Panc1 (cell line): ENCODE measurements around the gene CDC25B. TPM values are rescaled to one million over a fixed set of nuclear protein-coding genes. Genes with fewer than 3 reads are reported as not detected.

Source experiments
- ATAC-seq: fragments of 200-7000 bp; cut with Tn5 transposase; 2 replicates; pipeline ENCODE4 v1.9.1; 2020; ENCODE audit warnings: mild to moderate bottlenecking, moderate library complexity
- BruUV-seq: library from RNA; stranded (reverse); fragments of 400-500 nt; replicated peaks from 2 replicates; lab custom pipeline; 2021; lab: Mats Ljungman, UMichigan
- CTCF ChIA-PET: fragments of 300-600 bp; sonication (Branson Sonifier 250); formaldehyde crosslinking; loops from one replicate; lab custom pipeline; 2022; ENCODE audit warnings: antibody characterized with exemption; lab: Charles Lee
- POLR2A ChIA-PET: fragments of 300-600 bp; sonication (Branson Sonifier 250); formaldehyde crosslinking; loops from one replicate; lab custom pipeline; 2022; ENCODE audit warnings: antibody characterized with exemption; lab: Charles Lee
- DNase-seq: peaks from one replicate; pipeline ENCODE4 v3.0.0-alpha.2; 2010; ENCODE audit warnings: low read depth, low spot score
- H3K27ac ChIP-seq: 2 replicates; pipeline ENCODE4 v1.5.1; 2011; ENCODE audit warnings: mild to moderate bottlenecking, low read length, inconsistent platforms
- H3K27me3 ChIP-seq: fragments of 200-500 bp; sonication (Bioruptor generic); 2 replicates; pipeline ENCODE4 v1.6.0; 2014; ENCODE audit warnings: low read length, inconsistent platforms; ENCODE audit not compliant: control insufficient read depth, insufficient read depth
- H3K36me3 ChIP-seq: fragments of 200-500 bp; sonication (Bioruptor generic); 2 replicates; pipeline ENCODE4 v1.5.1; 2014; ENCODE audit warnings: inconsistent platforms, mild to moderate bottlenecking, low read length, moderate library complexity; ENCODE audit not compliant: control insufficient read depth, insufficient read depth
- H3K4me1 ChIP-seq: 2 replicates; pipeline ENCODE4 v1.5.1; 2011; ENCODE audit warnings: inconsistent platforms, mild to moderate bottlenecking, low read length, moderate library complexity; ENCODE audit not compliant: control insufficient read depth, insufficient read depth
- H3K4me3 ChIP-seq, 2 experiments: 2 replicates each; pipeline ENCODE4 v1.5.1; 2011 to 2012; ENCODE audit warnings: low read depth in 2 of 2, low read length in 2 of 2, mild to moderate bottlenecking in 2 of 2, inconsistent platforms in 1 of 2, moderate library complexity in 1 of 2
- H3K9me3 ChIP-seq: fragments of 200-500 bp; sonication (Bioruptor generic); 2 replicates; pipeline ENCODE4 v1.5.1; 2014; ENCODE audit warnings: low read depth, mild to moderate bottlenecking, inconsistent platforms, low read length, moderate library complexity; ENCODE audit not compliant: control insufficient read depth, insufficient read depth
- POLR2AphosphoS5 ChIP-seq: IDR thresholded peaks from 2 replicates; pipeline ENCODE4 v1.6.1; 2012; ENCODE audit warnings: mild to moderate bottlenecking, low read depth, low read length, moderate library complexity
- SIN3A ChIP-seq: IDR thresholded peaks from 2 replicates; pipeline ENCODE4 v1.6.1; 2012; ENCODE audit warnings: low read depth, mild to moderate bottlenecking, low read length, moderate library complexity, borderline replicate concordance; ENCODE audit not compliant: insufficient read depth
- TCF7L2 ChIP-seq: IDR thresholded peaks from 2 replicates; pipeline ENCODE4 v1.6.1; 2011; ENCODE audit warnings: mild to moderate bottlenecking, low read depth, low read length, inconsistent platforms
- in situ Hi-C: cut with HindIII; loops from 2 replicates; pipeline ENCODE4 v1.10.0; 2016; ENCODE audit warnings: low sequenced_read_pairs, low pct_unique_long_range_greater_than_20kb
- intact Hi-C: fragments of 100-400 bp; cut with micrococcal nuclease; formaldehyde crosslinking; loops from one replicate; pipeline ENCODE4 v1.10.0; 2022; ENCODE audit not compliant: unreplicated experiment
- total RNA-seq: library from RNA; stranded (reverse); gene quantifications from one replicate; pipeline ENCODE4 v1.2.1, GENCODE V29; 2021; ENCODE audit not compliant: unreplicated experiment
- TF ChIP-seq, protein P1 (sequence below): fragments of 450-650 bp; IDR thresholded peaks from 2 replicates; pipeline ENCODE4 v1.5.1; 2017; ENCODE audit warnings: mild to moderate bottlenecking
- TF ChIP-seq, protein P2 (sequence below), 2 experiments: IDR thresholded peaks; 2 replicates each; pipeline ENCODE4 v1.6.1; 2011 to 2012; ENCODE audit warnings: low read depth in 2 of 2, control low read depth in 1 of 2, low read length in 1 of 2, mild to moderate bottlenecking in 1 of 2, moderate library complexity in 1 of 2; ENCODE audit not compliant: insufficient read depth in 1 of 2

Gene CDC25B
- total RNA-seq, 1 experiment from 2014 or later: 170 TPM

DNA sequence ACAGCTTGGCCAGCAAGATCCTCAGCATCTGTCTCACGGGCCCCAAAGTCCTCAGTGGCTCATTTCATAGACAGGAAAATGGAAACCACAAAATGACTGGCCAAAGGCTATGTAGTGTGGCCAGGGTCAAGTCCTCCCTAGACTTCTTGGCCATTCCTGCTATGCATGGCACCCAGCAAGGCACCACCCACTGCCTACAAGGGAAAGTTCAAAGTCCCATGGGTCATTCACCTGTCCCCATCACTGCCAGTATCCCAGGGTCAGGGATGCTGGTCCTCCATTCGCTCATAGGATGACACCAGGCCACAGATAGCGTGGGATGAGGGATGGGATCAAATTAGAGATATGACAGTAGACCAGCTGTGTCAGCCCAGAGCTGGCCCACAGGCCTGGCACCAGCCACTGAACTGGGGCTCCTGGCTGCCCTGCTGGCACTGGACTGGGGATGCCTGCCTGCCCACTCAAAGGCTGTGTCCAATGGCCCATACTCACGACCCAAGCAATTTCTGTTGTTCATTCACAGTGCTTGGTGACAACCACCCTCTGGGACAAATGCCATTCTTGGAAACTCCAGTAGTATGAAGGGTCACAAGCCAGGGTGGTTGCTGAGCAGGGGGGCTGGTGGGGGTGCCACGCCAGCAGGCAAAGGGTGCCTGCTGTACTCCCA, 40.2 kb upstream of the CDC25B start:
- ChIA-PET POLR2A (no interaction called here), CTCF (interaction anchor here (1.5 kb wide), 1 partner anchor 12 kb away, joined by 5 read pairs; the partner anchor contains the start of gene ADISSP)
- DNase-seq: no peak
- no peak for ATAC-seq
- in situ Hi-C loops: no loop called here
- H3K4me3 ChIP-seq: no peak overlapping the region
- no TSS peak for BruUV-seq
- H3K27ac ChIP-seq: no peak overlapping the region
- no peaks in the 10 kb centered on the region for H3K4me1 ChIP-seq
- H3K9me3 ChIP-seq: no peaks in the 10 kb centered on the region
- intact Hi-C loops: no loop called here
- peaks cover 1% of the 10 kb centered on the region; the same call in 1 of the 2 replicates for H3K27me3 ChIP-seq
- TF ChIP-seq, protein P1, sequence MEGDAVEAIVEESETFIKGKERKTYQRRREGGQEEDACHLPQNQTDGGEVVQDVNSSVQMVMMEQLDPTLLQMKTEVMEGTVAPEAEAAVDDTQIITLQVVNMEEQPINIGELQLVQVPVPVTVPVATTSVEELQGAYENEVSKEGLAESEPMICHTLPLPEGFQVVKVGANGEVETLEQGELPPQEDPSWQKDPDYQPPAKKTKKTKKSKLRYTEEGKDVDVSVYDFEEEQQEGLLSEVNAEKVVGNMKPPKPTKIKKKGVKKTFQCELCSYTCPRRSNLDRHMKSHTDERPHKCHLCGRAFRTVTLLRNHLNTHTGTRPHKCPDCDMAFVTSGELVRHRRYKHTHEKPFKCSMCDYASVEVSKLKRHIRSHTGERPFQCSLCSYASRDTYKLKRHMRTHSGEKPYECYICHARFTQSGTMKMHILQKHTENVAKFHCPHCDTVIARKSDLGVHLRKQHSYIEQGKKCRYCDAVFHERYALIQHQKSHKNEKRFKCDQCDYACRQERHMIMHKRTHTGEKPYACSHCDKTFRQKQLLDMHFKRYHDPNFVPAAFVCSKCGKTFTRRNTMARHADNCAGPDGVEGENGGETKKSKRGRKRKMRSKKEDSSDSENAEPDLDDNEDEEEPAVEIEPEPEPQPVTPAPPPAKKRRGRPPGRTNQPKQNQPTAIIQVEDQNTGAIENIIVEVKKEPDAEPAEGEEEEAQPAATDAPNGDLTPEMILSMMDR: no peak
- no peak for TF ChIP-seq POLR2AphosphoS5
- no peak for TF ChIP-seq SIN3A
- TF ChIP-seq, protein P2, sequence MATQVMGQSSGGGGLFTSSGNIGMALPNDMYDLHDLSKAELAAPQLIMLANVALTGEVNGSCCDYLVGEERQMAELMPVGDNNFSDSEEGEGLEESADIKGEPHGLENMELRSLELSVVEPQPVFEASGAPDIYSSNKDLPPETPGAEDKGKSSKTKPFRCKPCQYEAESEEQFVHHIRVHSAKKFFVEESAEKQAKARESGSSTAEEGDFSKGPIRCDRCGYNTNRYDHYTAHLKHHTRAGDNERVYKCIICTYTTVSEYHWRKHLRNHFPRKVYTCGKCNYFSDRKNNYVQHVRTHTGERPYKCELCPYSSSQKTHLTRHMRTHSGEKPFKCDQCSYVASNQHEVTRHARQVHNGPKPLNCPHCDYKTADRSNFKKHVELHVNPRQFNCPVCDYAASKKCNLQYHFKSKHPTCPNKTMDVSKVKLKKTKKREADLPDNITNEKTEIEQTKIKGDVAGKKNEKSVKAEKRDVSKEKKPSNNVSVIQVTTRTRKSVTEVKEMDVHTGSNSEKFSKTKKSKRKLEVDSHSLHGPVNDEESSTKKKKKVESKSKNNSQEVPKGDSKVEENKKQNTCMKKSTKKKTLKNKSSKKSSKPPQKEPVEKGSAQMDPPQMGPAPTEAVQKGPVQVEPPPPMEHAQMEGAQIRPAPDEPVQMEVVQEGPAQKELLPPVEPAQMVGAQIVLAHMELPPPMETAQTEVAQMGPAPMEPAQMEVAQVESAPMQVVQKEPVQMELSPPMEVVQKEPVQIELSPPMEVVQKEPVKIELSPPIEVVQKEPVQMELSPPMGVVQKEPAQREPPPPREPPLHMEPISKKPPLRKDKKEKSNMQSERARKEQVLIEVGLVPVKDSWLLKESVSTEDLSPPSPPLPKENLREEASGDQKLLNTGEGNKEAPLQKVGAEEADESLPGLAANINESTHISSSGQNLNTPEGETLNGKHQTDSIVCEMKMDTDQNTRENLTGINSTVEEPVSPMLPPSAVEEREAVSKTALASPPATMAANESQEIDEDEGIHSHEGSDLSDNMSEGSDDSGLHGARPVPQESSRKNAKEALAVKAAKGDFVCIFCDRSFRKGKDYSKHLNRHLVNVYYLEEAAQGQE (IDR thresholded peaks at IDR 0.05; ENCODE audit: insufficient read depth in 1 of 2, low read depth in 2 of 2, low read length in 1 of 2): no peak
- no peak for TF ChIP-seq TCF7L2
- H3K36me3 ChIP-seq: no peaks in the 10 kb centered on the region

DNA sequence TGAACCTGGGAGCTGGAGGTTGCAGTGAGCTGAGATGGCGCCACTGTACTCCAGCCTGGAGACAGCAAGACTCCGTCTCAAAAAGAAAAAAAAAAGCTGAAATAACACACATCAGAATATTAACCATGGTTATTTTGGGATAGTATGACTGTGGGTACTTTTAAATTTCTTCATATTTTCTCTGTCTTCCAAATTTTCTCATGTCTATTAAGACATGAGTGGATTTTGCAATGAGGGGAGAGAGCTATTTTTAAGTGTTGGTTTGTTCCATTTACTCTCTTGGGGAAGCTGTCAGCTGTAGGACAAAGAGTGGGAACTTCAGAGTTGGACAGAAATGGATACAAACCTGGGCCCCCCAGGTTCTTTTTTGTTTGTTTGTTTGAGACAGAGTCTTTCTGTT, 38.8 kb upstream of the CDC25B start:
- CTCF ChIA-PET: interaction anchor here (0.7 kb wide), 1 partner anchor 10 kb away, joined by 3 read pairs; the partner anchor contains the start of gene ADISSP
- POLR2A ChIA-PET: interaction anchor here (0.6 to 0.7 kb wide), 2 partner anchors 14 to 76 kb away, joined by 4 to 6 read pairs; no protein-coding TSS in a partner anchor

More for the DNA sequence above, 38.8 kb upstream of the CDC25B start:
- DNase-seq (no peak), ATAC-seq (no peak)
- Histone ChIP-seq H3K9me3 (no peaks in the 10 kb centered on the region), H3K4me1 (no peaks in the 10 kb centered on the region), H3K4me3 (no peak overlapping the region), H3K27me3 (no peaks in the 10 kb centered on the region), H3K36me3 (no peaks in the 10 kb centered on the region), H3K27ac (no peak overlapping the region)
- intact Hi-C loops: no loop called here
- TF ChIP-seq, protein P1: no peak
- no peak for TF ChIP-seq SIN3A
- TF ChIP-seq TCF7L2: no peak
- TF ChIP-seq POLR2AphosphoS5: no peak
- TF ChIP-seq, protein P2 (IDR thresholded peaks at IDR 0.05; ENCODE audit: insufficient read depth in 1 of 2, low read depth in 2 of 2, low read length in 1 of 2): no peak
- in situ Hi-C loops: no loop called here
- BruUV-seq: no TSS peak
